GM12875 (cell line): ENCODE data around the gene MRTFA.

Source experiments
- H3K4me3 ChIP-seq: one replicate; pipeline ENCODE4 v1.5.1; 2011; ENCODE audit warnings: low read depth, low read length, control low read depth
- TF ChIP-seq, protein P1 (sequence below): IDR thresholded peaks from 2 replicates; pipeline ENCODE4 v1.5.1; 2011; ENCODE audit warnings: low read depth, mild to moderate bottlenecking, control low read depth, inconsistent platforms, low read length, moderate library complexity, borderline replicate concordance; ENCODE audit not compliant: insufficient read depth

Gene MRTFA

DNA sequence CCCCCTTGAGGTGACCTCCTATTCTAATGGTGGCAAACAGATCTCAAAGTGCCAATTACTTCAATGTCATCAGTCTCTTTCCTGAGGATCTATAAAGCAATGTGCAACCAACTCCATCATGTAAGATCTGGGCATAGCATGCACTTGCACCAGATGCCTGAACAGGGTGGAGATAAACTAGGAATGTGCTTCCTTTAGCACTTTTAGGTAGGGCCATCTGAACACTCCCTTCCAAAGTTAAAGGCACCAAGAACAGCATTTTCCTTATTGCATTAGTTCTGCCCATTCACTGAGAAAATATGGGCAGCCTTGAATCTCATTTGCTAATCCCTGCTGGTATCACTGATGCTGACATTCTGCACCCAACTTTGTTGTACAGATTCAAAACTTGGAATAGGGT lies 154.1 kb downstream of the MRTFA start:
- no peak overlapping the region for H3K4me3 ChIP-seq
- TF ChIP-seq, protein P1, sequence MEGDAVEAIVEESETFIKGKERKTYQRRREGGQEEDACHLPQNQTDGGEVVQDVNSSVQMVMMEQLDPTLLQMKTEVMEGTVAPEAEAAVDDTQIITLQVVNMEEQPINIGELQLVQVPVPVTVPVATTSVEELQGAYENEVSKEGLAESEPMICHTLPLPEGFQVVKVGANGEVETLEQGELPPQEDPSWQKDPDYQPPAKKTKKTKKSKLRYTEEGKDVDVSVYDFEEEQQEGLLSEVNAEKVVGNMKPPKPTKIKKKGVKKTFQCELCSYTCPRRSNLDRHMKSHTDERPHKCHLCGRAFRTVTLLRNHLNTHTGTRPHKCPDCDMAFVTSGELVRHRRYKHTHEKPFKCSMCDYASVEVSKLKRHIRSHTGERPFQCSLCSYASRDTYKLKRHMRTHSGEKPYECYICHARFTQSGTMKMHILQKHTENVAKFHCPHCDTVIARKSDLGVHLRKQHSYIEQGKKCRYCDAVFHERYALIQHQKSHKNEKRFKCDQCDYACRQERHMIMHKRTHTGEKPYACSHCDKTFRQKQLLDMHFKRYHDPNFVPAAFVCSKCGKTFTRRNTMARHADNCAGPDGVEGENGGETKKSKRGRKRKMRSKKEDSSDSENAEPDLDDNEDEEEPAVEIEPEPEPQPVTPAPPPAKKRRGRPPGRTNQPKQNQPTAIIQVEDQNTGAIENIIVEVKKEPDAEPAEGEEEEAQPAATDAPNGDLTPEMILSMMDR: no peak

DNA sequence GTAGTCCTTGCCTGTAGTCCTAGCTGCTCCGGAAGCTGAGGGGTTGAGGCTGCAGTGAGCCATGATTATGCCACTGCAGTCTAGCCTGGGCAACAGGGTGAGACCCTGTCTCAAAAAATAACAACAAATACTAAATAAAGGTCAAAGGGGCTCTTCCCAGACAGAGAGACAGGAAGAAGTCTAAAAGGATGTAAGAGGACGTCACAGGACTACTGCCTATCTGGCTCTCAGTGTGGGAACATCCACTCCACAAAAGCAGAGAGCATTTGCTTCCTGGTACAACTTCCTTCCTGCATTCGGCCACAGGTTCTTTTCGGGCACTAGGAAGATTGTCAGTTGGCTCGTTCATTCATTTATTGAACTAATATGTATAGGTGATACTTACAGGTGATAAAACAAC lies 155.5 kb downstream of the MRTFA start:
- no peak overlapping the region for H3K4me3 ChIP-seq

DNA sequence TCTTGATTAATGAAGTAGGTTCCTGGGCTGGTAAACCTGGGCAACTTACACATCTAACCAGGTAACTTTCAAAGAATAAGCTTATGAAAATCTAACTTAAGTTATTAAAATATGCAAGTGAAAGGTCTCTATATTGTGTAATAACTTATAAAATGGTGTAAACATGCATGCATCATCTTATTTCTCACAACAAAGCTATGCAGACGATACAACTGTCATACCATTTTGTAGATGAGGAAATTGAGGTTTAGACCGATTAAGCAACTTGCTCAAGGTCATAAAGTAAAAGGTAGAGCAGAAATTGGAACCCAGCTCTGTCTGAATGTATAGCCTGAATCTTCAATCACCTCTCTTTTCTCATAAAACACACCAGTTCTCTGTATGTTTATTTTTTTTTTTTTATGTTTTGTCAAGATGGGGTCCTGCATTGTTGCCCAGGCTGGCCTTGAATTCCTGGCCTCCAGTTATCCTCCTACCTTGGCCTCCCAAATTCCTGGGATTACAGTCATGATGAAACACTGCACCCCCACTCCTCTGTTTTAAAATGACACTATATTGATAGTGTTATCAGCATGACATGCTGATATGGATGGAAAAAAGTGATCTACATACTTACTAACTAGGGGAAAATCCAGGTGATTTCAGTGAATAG lies 156.5 kb downstream of the MRTFA start:
- no peak overlapping the region for H3K4me3 ChIP-seq
- TF ChIP-seq, protein P1: no peak

More for the DNA sequence above, 155.5 kb downstream of the MRTFA start:
- TF ChIP-seq, protein P1: no peak

DNA sequence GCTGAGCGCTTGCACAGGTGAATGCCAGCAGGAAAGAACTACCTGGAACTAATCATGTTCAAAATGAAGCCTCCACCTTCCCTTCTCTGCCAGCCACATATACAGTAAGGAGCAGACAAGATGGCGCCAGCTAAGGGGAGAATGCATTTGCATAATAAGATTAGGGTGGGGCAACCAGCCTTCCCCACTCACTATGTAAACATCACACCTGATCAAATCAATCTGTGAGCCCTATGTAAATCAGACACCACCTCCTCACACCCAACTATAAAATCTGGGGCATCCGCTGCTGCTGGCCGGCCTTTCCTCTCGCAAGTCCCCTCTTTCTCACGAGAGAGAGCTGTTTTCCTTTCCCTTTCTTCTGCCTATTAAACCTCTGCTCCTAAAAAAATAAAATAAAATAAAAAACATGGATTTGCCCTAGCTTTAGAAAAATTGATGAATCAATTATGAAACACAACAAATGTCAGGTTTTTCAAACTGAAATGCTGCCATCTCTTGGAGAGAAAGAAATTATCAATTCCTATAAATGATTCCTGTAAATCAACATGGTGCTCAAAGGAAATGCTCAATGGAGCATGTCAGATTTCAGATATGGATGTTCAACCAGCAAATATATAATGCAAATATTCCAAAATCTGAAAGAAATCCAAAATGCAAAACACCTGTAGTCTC lies 157.3 kb downstream of the MRTFA start:
- no peak overlapping the region for H3K4me3 ChIP-seq
- TF ChIP-seq, protein P1: no peak

DNA sequence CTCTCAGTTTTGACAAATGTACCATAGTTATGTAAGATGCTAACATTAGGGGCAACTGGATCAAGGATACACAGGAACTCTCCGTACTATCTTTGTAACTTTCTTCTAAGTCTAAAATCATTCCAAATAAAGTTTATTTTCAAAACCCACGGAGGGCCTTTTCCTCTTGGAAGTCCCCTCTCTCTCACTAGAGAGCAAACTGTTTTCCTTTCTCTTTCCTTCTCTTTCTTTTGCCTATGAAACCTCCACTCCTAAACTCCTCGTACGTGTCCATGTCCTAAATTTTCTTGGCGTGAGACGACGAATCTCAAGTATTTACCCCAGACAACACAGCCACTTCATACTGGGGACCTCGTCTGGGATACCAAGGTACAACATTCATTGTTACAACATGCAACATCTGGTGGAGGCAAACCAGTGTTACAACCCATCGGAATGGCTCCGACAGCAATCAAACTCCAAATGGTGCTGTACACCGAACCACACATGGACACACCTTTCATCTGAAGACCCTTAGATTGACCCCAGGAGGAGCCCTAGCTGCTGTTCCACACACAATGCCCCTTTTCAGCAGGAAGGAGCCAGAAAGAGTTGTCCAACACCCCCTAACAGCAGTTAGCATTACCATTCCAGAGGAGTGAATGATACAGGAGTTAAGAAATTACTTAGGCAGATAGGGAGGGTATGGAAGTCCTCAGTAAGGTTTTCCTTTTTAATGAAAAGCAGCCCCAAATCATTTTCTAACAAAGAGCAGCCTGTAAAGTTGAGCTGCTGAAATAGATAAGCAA lies 158.0 kb downstream of the MRTFA start:
- H3K4me3 ChIP-seq: no peak overlapping the region
- TF ChIP-seq, protein P1: no peak

DNA sequence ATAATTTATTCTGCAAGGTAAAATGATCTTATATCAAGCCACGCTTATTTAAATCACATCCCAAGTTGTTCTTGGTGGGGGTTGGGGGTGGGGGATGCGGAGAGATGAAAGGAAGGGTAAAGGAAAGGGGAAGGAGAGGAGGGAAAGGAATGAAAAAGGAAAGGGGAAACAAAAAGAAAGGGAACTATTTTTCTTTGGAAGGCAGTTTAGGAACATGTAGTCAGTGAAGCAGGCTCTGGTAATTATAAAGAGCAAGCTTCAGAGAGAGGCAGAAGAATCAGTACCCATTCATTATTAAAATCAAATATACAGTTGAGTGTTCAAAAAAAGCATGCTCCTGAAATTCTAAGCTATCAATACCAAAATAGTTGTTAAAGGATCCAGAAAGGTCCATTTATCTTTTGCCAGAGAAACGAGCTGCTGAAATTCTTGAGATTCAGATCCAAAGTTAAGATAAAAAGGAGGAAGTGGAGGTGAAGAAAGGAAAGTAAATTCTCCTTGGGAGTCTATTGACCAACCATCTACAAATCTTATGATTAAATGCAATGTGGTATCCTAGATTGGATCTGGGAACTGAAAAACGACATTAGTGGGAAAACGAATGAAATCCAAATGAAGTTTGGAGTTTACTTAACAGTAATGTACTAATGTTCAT lies 158.7 kb downstream of the MRTFA start:
- H3K4me3 ChIP-seq: no peak overlapping the region
- TF ChIP-seq, protein P1: no peak
